Kidney (tissue), 14 donors: ENCODE data around the gene EXOC3. TPM values are rescaled to one million over a fixed set of nuclear protein-coding genes. Genes with fewer than 3 reads are reported as not detected.
A peak's percentile ranks its signal among the peaks of the same experiment; 100 is the strongest.
"Not testable (repeated sequence)": the region's sequence is repeated elsewhere in the genome, so short reads cannot be mapped to it uniquely, and the experiment has no call there.

Experiments used
- DNase-seq, 5 donors: peaks; one replicate each; pipeline ENCODE4 v3.0.0-alpha.2; 2013 to 2020
- FAIRE-seq: peaks from 2 replicates; lab custom pipeline; 2012; peaks lifted over from hg19 to GRCh38; lab: Jason Lieb, UNC
- H3K27ac ChIP-seq, 2 donors: one replicate each; pipeline ENCODE4 v1.7.0; 2013; ENCODE audit warnings: low read depth in 2 of 2, low read length in 2 of 2, inconsistent platforms in 1 of 2
- H3K27me3 ChIP-seq: one replicate; pipeline ENCODE4 v1.7.1; 2013; ENCODE audit warnings: low read length, inconsistent platforms; ENCODE audit not compliant: control insufficient read depth, insufficient read depth
- H3K36me3 ChIP-seq, 3 donors: one replicate each; pipeline versions ENCODE4 v1.7.0 to v1.7.1; 2013; ENCODE audit warnings: low read length in 3 of 3, control low read depth in 1 of 3, inconsistent platforms in 1 of 3; ENCODE audit not compliant: insufficient read depth in 3 of 3, control insufficient read depth in 2 of 3
- H3K4me1 ChIP-seq, 3 donors: one replicate each; pipeline versions ENCODE4 v1.7.0 to v1.7.1; 2013; ENCODE audit warnings: low read length in 3 of 3, inconsistent platforms in 1 of 3, low read depth in 1 of 3; ENCODE audit not compliant: control insufficient read depth in 2 of 3, insufficient read depth in 2 of 3
- H3K4me3 ChIP-seq, 3 donors: one replicate each; pipeline versions ENCODE4 v1.7.0 to v1.8.1; 2013; ENCODE audit warnings: low read length in 3 of 3, control low read depth in 1 of 3, inconsistent platforms in 1 of 3
- H3K9ac ChIP-seq, 3 donors: one replicate each; pipeline versions ENCODE4 v1.7.0 to v1.7.1; 2013; ENCODE audit warnings: low read length in 3 of 3, control low read depth in 1 of 3, inconsistent platforms in 1 of 3
- H3K9me3 ChIP-seq, 3 donors: one replicate each; pipeline versions ENCODE4 v1.7.0 to v1.7.1; 2013; ENCODE audit warnings: low read length in 3 of 3, control low read depth in 1 of 3, inconsistent platforms in 1 of 3; ENCODE audit not compliant: control insufficient read depth in 2 of 3, insufficient read depth in 1 of 3
- intact Hi-C: fragments of 100-400 bp; cut with DNase I; formaldehyde crosslinking; loops from one replicate; pipeline ENCODE4 v1.11.1; 2022
- polyA plus RNA-seq: library from polyadenylated mRNA; stranded (reverse); fragments of 350-450 nt; fragmentation: Illumina TruSeq; extraction: RNeasy Lipid Tissue Mini Kit (QIAGEN cat#74804); gene quantifications from one replicate; pipeline ENCODE4 v1.2.3, GENCODE V29; 2014; ENCODE audit warnings: low read depth, low replicate concordance; ENCODE audit not compliant: insufficient read depth
- total RNA-seq: library from RNA; stranded (reverse); fragmentation: NEBNext Ultra II Directional; extraction: Animal tissue kit (Norgen Biotek cat#: 25700); gene quantifications from one replicate; pipeline ENCODE4 v1.2.1, GENCODE V29; 2021
- TF ChIP-seq, protein P1 (sequence below): IDR thresholded peaks from 3 replicates; pipeline ENCODE4 v1.5.1; 2012; ENCODE audit warnings: mild to moderate bottlenecking, moderate library complexity, borderline replicate concordance; ENCODE audit not compliant: insufficient read depth; ENCODE audit errors: extremely low read depth
- donor health status: control.
- donor health status: control.
- donor health status: control.
- donor health status: control.
- donor health status: control.
- donor health status: DM: yes; HTN: yes; CAD: no.
- donor health status: Normal renal cell carcinoma (clear cell type).

Gene EXOC3
- total and polyA plus RNA-seq, 2 donors from 2014 or later: 40.5 to 71.5 TPM

DNA sequence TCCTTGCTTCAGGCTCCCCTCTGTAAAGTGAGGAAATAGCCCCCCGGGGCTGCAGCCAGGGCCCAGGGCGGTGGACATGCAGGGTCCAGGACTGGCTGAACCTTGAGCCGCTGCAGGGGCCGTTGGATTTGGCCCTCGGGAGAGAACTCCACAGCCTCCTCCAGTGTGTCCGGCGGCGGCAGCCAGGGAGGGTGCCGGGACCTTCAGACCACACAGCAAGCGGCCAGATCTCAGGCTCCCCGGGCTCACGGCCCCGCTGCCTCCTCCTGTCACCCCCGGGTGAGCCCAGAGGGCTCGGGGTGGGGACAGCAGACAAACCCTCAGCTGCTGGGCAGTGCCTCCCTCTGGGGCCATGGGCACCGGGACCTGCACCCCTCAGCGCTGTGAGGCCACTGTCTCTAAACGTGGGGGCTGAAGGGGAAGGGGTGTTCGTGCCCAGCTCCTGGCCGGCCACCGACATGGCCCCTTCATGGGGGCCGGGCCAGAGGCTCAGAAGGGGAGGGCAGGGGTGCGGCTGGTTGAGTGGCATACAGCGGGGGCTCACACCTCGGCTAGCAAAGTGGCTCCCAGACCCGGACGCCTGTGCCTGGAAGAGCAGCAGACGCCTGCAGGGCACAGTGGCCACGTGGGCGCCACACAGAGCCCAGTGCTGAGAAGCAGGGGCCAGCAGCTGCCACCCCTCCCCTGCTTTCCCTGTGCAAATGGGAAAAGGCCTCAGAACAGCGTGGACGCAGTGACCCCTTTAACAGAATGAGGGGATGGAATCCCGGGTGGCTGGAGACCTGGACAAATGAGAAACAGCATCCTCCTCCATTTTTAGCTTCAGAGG is 61.6 kb downstream of the EXOC3 start:
- Histone ChIP-seq H3K4me3 (no peak overlapping the region), H3K9me3 (no peaks in the 10 kb centered on the region), H3K27me3 (no peaks in the 10 kb centered on the region), H3K36me3 (no peaks in the 10 kb centered on the region), H3K4me1 (peaks cover 0 to 20% (median 6%) of the 10 kb centered on the region in 3 donors), H3K9ac (no peak overlapping the region), H3K27ac (no peak overlapping the region)
- DNase-seq (no peak), FAIRE-seq (no peak)
- intact Hi-C loops: no loop called here
- TF ChIP-seq, protein P1, sequence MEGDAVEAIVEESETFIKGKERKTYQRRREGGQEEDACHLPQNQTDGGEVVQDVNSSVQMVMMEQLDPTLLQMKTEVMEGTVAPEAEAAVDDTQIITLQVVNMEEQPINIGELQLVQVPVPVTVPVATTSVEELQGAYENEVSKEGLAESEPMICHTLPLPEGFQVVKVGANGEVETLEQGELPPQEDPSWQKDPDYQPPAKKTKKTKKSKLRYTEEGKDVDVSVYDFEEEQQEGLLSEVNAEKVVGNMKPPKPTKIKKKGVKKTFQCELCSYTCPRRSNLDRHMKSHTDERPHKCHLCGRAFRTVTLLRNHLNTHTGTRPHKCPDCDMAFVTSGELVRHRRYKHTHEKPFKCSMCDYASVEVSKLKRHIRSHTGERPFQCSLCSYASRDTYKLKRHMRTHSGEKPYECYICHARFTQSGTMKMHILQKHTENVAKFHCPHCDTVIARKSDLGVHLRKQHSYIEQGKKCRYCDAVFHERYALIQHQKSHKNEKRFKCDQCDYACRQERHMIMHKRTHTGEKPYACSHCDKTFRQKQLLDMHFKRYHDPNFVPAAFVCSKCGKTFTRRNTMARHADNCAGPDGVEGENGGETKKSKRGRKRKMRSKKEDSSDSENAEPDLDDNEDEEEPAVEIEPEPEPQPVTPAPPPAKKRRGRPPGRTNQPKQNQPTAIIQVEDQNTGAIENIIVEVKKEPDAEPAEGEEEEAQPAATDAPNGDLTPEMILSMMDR: no peak

GRCh38 chr5:505951-506525 is 63.1 kb downstream of the EXOC3 start:
- no peak for FAIRE-seq
- Histone ChIP-seq H3K9ac (no peak overlapping the region), H3K4me1 (peaks cover 0 to 14% (median 6%) of the 10 kb centered on the region in 3 donors), H3K4me3 (no peak overlapping the region), H3K27me3 (no peaks in the 10 kb centered on the region), H3K27ac (peak overlapping the region in 1 of 2 donors; percentile 43), H3K36me3 (no peaks in the 10 kb centered on the region), H3K9me3 (no peaks in the 10 kb centered on the region)
- DNase-seq: no peak
- intact Hi-C loops: no loop called here
- TF ChIP-seq, protein P1: no peak

DNA sequence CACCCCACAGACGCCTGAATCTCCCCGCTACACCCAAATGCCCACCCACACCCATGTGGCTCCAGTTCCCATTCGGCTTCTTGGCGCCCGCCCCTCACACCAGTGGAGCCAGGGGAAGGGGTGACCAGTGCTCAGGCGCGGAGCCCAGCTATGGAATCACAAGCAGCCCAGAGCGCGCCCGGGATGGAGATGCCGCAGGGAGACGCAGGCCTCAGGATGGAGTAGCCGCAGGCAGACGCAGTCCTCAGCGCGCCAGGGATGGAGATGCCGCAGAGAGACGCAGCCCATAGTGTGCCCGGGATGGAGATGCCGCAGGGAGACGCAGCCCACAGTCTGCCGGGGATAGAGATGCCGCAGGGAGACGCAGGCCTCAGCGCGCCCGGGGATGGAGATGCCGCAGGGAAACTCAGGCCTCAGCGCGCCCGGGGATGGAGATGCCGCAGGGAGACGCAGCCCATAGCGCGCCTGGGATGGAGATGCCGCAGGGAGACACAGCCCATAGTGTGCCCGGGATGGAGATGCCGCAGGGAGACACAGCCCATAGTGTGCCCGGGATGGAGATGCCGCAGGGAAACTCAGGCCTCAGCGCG is 65.1 kb downstream of the EXOC3 start:
- H3K27ac ChIP-seq, H3K9ac ChIP-seq, H3K4me3 ChIP-seq, DNase-seq, H3K9me3 ChIP-seq, H3K27me3 ChIP-seq, H3K36me3 ChIP-seq, FAIRE-seq, H3K4me1 ChIP-seq, intact Hi-C loops: not testable (repeated sequence)

- no peaks in the 10 kb centered on the region for H3K27me3 ChIP-seq
- DNase-seq (peak in 1 of 5 donors; percentile 51), FAIRE-seq (no peak)
- H3K36me3 ChIP-seq: no peaks in the 10 kb centered on the region
- peaks cover 0 to 10% (median 0%) of the 10 kb centered on the region in 3 donors for H3K4me1 ChIP-seq
- H3K9ac ChIP-seq: no peak overlapping the region
- TF ChIP-seq, protein P1: no peak
- intact Hi-C loops: no loop called here
- no peaks in the 10 kb centered on the region for H3K9me3 ChIP-seq
- H3K4me3 ChIP-seq: no peak overlapping the region
- no peak overlapping the region for H3K27ac ChIP-seq
Observed at GRCh38 chr5:509611-510185, 66.7 kb downstream of the EXOC3 start.
